ENCODE results near the gene RGS12.

RGS12 gene

GRCh38 chr4:3252480-3252828 lies 40.4 kb upstream of the RGS12 start:
- in situ Hi-C loops (cut with HindIII; ENCODE audit: low pct_ligation_motif_present, low pct_unique_long_range_greater_than_20kb, low sequenced_read_pairs) = no loop called here
- no peak for DNase-seq

GRCh38 chr4:3252831-3253641 lies 39.8 kb upstream of the RGS12 start:
- no peak for DNase-seq
- in situ Hi-C loops (cut with HindIII; ENCODE audit: low pct_ligation_motif_present, low pct_unique_long_range_greater_than_20kb, low sequenced_read_pairs) = no loop called here

GRCh38 chr4:3253808-3254207 lies 39.0 kb upstream of the RGS12 start:
- no peak for DNase-seq
- in situ Hi-C loops (cut with HindIII; ENCODE audit: low pct_ligation_motif_present, low pct_unique_long_range_greater_than_20kb, low sequenced_read_pairs) = no loop called here

GRCh38 chr4:3254302-3255131 lies 38.3 kb upstream of the RGS12 start:
- in situ Hi-C loops (cut with HindIII; ENCODE audit: low pct_ligation_motif_present, low pct_unique_long_range_greater_than_20kb, low sequenced_read_pairs) = no loop called here
- DNase-seq = no peak

- in situ Hi-C loops (cut with HindIII; ENCODE audit: low pct_ligation_motif_present, low pct_unique_long_range_greater_than_20kb, low sequenced_read_pairs) = no loop called here
- no peak for DNase-seq
These were observed 37.1 kb upstream of the RGS12 start for GRCh38 chr4:3255611-3256186.

GRCh38 chr4:3256230-3257102 lies 36.4 kb upstream of the RGS12 start:
- in situ Hi-C loops (cut with HindIII; ENCODE audit: low pct_ligation_motif_present, low pct_unique_long_range_greater_than_20kb, low sequenced_read_pairs) = no loop called here
- DNase-seq = no peak

- no peak for DNase-seq
- in situ Hi-C loops (cut with HindIII; ENCODE audit: low pct_ligation_motif_present, low pct_unique_long_range_greater_than_20kb, low sequenced_read_pairs) = no loop called here
These were observed 35.7 kb upstream of the RGS12 start for GRCh38 chr4:3257103-3257555.

GRCh38 chr4:3257556-3258482 lies 35.0 kb upstream of the RGS12 start:
- in situ Hi-C loops (cut with HindIII; ENCODE audit: low pct_ligation_motif_present, low pct_unique_long_range_greater_than_20kb, low sequenced_read_pairs) = no loop called here
- DNase-seq = peak; percentile 49

GRCh38 chr4:3261411-3262207 lies 31.2 kb upstream of the RGS12 start:
- in situ Hi-C loops (cut with HindIII; ENCODE audit: low pct_ligation_motif_present, low pct_unique_long_range_greater_than_20kb, low sequenced_read_pairs) = no loop called here
- DNase-seq = no peak

GRCh38 chr4:3262208-3263052 lies 30.4 kb upstream of the RGS12 start:
- DNase-seq = no peak
- in situ Hi-C loops (cut with HindIII; ENCODE audit: low pct_ligation_motif_present, low pct_unique_long_range_greater_than_20kb, low sequenced_read_pairs) = no loop called here

GRCh38 chr4:3263053-3263875 lies 29.6 kb upstream of the RGS12 start:
- no peak for DNase-seq
- in situ Hi-C loops (cut with HindIII; ENCODE audit: low pct_ligation_motif_present, low pct_unique_long_range_greater_than_20kb, low sequenced_read_pairs) = no loop called here

- DNase-seq = no peak
- in situ Hi-C loops (cut with HindIII; ENCODE audit: low pct_ligation_motif_present, low pct_unique_long_range_greater_than_20kb, low sequenced_read_pairs) = no loop called here
These were observed 29.0 kb upstream of the RGS12 start for GRCh38 chr4:3263876-3264193.

- DNase-seq = no peak
- in situ Hi-C loops (cut with HindIII; ENCODE audit: low pct_ligation_motif_present, low pct_unique_long_range_greater_than_20kb, low sequenced_read_pairs) = no loop called here
These were observed 26.7 kb upstream of the RGS12 start for GRCh38 chr4:3266076-3266475.

GRCh38 chr4:3267576-3268394 lies 25.0 kb upstream of the RGS12 start:
- in situ Hi-C loops (cut with HindIII; ENCODE audit: low pct_ligation_motif_present, low pct_unique_long_range_greater_than_20kb, low sequenced_read_pairs) = no loop called here
- DNase-seq = no peak
